GM10248 (cell line): ENCODE data around the gene GRB2.

Experiments used
- CTCF ChIA-PET: fragments of 300-600 bp; sonication (Branson Sonifier 250); formaldehyde crosslinking; extraction: SDS; loops from one replicate; lab custom pipeline; 2021; ENCODE audit warnings: antibody characterized with exemption; lab: Yijun Ruan, JAX
- POLR2A ChIA-PET: fragments of 350-650 bp; sonication (Branson Sonifier 250); formaldehyde crosslinking; extraction: SDS; loops from one replicate; lab custom pipeline; 2020; ENCODE audit warnings: antibody characterized with exemption; lab: Yijun Ruan, JAX
- DNase-seq: peaks from one replicate; pipeline ENCODE4 v3.0.0; 2012; ENCODE audit errors: extremely low spot score
- TF ChIP-seq, protein P1 (sequence below): IDR thresholded peaks from 2 replicates; pipeline ENCODE4 v1.5.1; 2012; ENCODE audit warnings: mild to moderate bottlenecking, low read depth; ENCODE audit errors: extremely low read depth, missing control alignments, control extremely low read depth

GRB2 gene

GRCh38 chr17:75277664-75278071 is 127.8 kb downstream of the GRB2 start:
- POLR2A ChIA-PET = interaction anchor here (0.6 to 2.7 kb wide), 2 partner anchors 11 to 66 kb away, joined by 3 to 16 read pairs; partner anchors contain the start of gene SLC25A19
- TF ChIP-seq, protein P1, sequence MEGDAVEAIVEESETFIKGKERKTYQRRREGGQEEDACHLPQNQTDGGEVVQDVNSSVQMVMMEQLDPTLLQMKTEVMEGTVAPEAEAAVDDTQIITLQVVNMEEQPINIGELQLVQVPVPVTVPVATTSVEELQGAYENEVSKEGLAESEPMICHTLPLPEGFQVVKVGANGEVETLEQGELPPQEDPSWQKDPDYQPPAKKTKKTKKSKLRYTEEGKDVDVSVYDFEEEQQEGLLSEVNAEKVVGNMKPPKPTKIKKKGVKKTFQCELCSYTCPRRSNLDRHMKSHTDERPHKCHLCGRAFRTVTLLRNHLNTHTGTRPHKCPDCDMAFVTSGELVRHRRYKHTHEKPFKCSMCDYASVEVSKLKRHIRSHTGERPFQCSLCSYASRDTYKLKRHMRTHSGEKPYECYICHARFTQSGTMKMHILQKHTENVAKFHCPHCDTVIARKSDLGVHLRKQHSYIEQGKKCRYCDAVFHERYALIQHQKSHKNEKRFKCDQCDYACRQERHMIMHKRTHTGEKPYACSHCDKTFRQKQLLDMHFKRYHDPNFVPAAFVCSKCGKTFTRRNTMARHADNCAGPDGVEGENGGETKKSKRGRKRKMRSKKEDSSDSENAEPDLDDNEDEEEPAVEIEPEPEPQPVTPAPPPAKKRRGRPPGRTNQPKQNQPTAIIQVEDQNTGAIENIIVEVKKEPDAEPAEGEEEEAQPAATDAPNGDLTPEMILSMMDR = no peak
- CTCF ChIA-PET = interaction anchor here (1.3 to 4.6 kb wide), 3 partner anchors 12 to 476 kb away, joined by 3 to 21 read pairs (median 4); partner anchors contain the start of gene SLC25A19
- DNase-seq = no peak

GRCh38 chr17:75273977-75274708 is 131.3 kb downstream of the GRB2 start:
- POLR2A ChIA-PET = interaction anchor here (2.3 kb wide), 1 partner anchor 15 kb away, joined by 11 read pairs; the partner anchor contains the start of gene SLC25A19
- no peak for DNase-seq
- TF ChIP-seq, protein P1 = no peak
- CTCF ChIA-PET = interaction anchor here (7.7 kb wide), 1 partner anchor 20 kb away, joined by 108 read pairs; the partner anchor contains the start of gene SLC25A19

DNA sequence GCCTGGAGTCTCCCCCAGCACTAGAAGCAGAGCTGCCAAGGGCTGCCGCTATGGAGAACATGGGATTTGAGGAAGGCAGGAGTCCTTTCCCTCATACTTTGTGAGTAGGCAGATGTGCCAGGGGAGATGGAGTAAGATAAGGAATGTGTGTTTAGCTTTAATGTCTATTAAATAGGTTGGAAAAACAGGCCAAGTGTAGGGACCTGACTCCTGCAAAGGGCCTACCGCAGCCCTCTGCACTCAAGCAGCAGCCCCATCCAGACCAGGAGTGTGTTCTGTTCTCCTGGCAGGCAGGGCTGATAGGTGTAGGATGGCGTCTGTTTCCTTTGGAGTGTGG is 132.7 kb downstream of the GRB2 start:
- ChIA-PET POLR2A (interaction anchor here (0.6 kb wide), 1 partner anchor 176 kb away, joined by 6 read pairs; no protein-coding TSS in a partner anchor), CTCF (interaction anchor here (2.7 to 7.7 kb wide), 4 partner anchors 11 to 140 kb away, joined by 10 to 108 read pairs (median 60); partner anchors contain the start of genes GGA3, MRPS7 and SLC25A19)
- TF ChIP-seq, protein P1 = no peak
- DNase-seq = no peak

DNA sequence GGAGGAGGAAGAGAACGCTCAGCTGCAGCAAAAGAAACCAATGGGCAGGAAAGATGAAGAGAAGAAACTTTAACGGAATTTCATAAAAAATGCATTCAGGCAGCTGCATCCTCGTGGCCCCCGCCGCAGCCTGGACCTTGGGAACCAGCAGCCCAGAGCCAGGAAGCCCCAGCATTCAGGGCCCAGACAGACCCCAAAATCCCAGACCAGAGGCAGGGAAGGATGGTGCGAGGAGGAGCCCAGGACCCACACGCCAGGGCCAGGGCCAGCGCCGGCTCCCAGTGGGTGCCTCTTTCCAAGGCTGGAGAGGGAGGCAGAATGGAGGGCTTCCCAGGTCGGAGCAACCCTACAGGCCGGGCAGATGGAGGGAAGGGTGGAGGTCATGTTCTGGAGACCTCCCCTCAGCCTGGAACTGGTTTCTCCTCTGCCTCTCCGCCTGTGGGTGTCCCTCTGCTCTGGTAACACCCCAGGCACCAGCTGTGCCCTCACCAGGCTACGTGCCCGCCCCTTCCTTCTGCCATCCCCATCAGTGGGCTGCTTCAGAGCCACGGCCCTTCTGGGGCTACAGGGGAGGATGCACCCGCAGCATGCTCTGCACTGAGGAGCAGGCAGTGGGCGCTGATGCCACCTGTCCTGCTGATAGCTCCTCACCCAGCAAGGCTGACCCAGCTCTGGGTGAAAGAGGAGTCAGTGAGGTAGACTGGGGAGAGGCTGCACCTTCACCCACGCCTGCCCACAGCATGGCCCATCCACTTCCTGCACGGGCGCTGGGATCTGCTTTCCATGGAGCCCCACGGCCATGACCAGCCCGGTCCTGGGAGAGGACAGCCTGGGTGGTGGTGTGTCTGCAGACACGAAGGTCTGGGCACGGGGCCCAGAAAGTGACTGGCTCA is 133.3 kb downstream of the GRB2 start:
- DNase-seq = no peak
- ChIA-PET CTCF (interaction anchor here (1.3 to 7.7 kb wide), 23 partner anchors 8 to 311 kb away, joined by 3 to 108 read pairs (median 9); partner anchors contain the start of genes GGA3, MRPS7, SLC25A19 and SUMO2), POLR2A (interaction anchor here (0.6 to 2.3 kb wide), 3 partner anchors 10 to 177 kb away, joined by 3 to 21 read pairs (median 6); partner anchors contain the start of genes GGA3 and MRPS7)
- TF ChIP-seq, protein P1 = no peak

GRCh38 chr17:75271233-75271954 is 134.1 kb downstream of the GRB2 start:
- TF ChIP-seq, protein P1 = peak; percentile 96
- POLR2A ChIA-PET = interaction anchor here (0.6 to 2.3 kb wide), 10 partner anchors 9 to 240 kb away, joined by 3 to 21 read pairs (median 6); partner anchors contain the start of genes GGA3, JPT1, MRPS7 and SLC25A19
- CTCF ChIA-PET = interaction anchor here (0.6 to 7.7 kb wide), 71 partner anchors 9 to 313 kb away, joined by 3 to 108 read pairs (median 5); partner anchors contain the start of genes ARMC7, GGA3, LLGL2 and MRPL58
- peak; percentile 96 for DNase-seq
